ENCODE measurements around the gene CYP4F12.

Gene CYP4F12

DNA sequence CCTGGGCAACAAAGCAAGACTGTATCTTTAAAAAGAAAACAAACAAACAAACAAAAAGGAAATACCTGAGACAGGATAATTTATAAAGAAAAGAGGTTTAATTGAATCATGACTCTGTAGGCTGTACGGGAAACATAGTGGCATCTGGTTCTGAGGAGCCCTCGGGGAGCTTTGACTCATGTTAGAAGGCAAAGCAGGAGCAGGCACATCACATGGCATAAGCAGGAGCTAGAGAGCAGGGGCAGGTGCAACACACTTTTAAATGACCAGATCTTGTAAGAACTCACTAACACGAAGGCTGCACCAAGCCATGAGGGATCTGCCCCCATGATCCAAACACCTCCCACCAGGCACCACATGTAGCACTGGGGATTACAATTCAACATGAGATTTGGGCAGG is 41.8 kb downstream of the CYP4F12 start:
- TF ChIP-seq CTCF (IDR thresholded peaks at IDR 0.05), result no peak
- no peak overlapping the region for H3K27ac ChIP-seq
- no peak overlapping the region for H3K4me3 ChIP-seq
- DNase-seq (ENCODE audit: low spot score), result no peak

DNA sequence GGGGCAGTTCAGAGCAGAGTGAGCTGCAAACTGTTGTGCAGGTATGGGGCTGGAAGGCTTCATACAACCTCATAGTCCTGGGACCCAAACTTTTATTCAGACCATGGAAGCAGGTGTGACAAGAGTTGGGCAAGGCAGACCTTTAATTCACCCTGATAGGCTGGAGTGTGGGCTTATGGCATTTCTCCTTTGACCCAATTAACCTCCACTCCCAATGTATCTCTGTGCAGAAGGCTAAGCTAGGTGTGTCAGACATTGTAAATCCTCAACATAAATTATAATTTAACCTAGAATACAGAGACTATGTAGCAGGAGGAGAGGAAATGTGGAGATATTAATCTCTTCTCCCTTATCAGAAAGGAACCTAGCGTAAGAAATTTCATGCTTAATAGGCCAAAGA is 42.8 kb downstream of the CYP4F12 start:
- TF ChIP-seq CTCF (IDR thresholded peaks at IDR 0.05), result no peak
- Histone ChIP-seq H3K27ac (no peak overlapping the region), H3K4me3 (no peak overlapping the region)
- no peak for DNase-seq (ENCODE audit: low spot score)

DNA sequence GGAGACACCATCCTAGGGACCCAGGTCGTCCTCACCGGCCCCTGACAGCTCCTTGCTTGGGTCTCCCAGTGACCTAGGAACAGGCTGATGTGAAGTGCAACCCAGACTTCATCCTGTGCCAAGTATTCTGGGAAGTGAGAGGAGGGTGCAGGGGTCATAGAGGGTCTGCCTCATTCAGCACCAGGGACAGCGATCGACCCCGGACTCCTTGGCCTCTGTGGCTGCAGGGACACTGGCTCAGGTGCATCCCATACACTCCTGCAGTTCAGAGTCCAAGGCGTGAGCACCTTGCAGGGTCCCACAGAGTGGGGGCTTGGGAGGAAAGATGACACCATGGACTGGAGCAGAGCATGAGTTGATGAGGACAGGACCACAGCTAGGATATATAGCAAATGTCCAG is 44.9 kb downstream of the CYP4F12 start:
- no peak overlapping the region for H3K27ac ChIP-seq
- no peak overlapping the region for H3K4me3 ChIP-seq
- TF ChIP-seq CTCF (IDR thresholded peaks at IDR 0.05), result no peak
- DNase-seq (ENCODE audit: low spot score), result no peak

DNA sequence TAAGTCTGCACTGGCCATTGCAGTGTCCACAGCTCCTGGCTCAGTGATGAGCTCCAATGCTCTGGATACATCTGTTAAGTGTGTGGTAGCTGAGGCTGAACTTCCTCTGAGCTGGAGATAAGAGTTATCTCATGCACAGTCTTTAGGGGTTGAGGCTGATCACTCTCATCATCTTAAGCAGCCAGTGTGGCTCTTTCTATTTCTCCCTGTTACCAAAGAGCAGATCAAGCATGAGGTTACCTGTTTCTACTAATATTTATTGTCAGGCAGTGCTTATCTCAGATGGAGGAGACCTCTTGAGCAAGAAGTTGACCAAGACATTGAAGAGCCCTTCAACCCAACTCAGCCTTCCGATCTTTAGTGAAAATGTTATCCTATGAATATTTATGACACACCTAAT is 48.4 kb downstream of the CYP4F12 start:
- DNase-seq (ENCODE audit: low spot score), result no peak
- no peak overlapping the region for H3K4me3 ChIP-seq
- no peak for TF ChIP-seq CTCF (IDR thresholded peaks at IDR 0.05)
- no peak overlapping the region for H3K27ac ChIP-seq

DNA sequence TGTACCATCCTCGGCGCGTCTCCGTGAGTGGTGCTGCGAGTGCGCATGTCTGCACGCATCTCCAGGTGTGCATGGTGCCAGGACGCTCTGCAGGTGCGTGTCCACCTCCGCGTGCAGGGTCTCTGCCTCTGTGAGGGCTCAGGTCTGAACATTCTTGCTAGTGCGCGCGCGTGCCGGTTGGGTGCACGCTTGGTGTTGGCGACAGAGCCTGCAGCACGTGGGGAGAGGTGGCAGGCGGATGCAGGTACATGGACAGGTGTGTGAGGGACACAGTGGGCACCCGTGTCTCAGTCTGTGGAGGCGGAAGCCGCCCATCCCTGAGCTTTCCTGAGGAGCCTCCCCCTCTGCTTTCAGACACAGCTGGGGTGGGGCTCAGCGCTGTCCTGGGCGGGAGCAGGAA is 50.1 kb downstream of the CYP4F12 start:
- DNase-seq (ENCODE audit: low spot score), result no peak
- no peak overlapping the region for H3K4me3 ChIP-seq
- TF ChIP-seq CTCF (IDR thresholded peaks at IDR 0.05), result no peak
- H3K27ac ChIP-seq, result no peak overlapping the region

DNA sequence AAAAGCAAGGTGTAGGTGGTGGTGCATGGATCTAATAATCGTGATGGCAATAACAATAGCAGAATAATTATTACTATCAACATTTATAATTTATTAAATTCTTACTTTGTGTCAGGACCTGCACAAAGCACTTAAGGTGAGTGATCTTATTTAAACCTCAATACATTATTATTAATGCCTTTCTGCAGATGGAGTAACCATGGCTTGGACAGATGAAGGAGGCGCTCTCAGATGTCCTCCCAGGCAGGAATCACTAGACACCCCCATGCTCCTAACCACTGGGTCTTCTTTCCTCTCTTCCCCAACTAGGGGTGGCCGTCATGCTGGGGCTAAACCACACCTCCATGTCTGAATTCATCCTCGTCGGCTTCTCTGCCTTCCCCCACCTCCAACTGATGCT is 54.8 kb downstream of the CYP4F12 start, which contains the start of gene OR10H2:
TSS of gene OR10H2 (plus strand) at position 301 of the 400 bp plus-strand sequence. CDS start at position 321, 20 bp downstream.
- Histone ChIP-seq H3K4me3 (no peak within 1 kb of the TSS), H3K27ac (no peak within 1 kb of the TSS)
- no peak for DNase-seq (ENCODE audit: low spot score)
- no peak for TF ChIP-seq CTCF (IDR thresholded peaks at IDR 0.05)

DNA sequence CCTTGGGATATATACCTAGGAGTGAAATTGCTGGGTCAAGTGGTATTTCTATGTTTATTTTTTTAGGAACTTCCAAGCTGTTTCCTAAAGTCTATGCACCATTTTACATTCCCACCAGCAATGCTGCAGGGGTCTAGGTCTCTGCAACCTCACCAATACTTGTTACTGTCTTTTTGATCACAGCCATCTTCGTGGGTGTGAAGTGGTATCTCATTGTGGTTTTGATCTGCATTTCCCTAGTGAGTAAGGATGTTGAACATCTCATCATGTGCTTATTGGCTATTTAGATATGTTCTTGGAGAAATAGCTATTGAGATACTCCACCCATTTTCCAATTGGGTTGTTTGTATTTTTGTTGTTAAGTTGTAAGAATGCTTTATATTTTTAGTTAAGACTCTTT is 57.7 kb downstream of the CYP4F12 start:
- TF ChIP-seq CTCF (IDR thresholded peaks at IDR 0.05), result no peak
- no peak for DNase-seq (ENCODE audit: low spot score)
- H3K27ac ChIP-seq, result no peak overlapping the region
- H3K4me3 ChIP-seq, result no peak overlapping the region

Data from coronary artery (tissue), 2 donors.